NB4 (cell line): Measurements from ENCODE around the gene TEAD1.

ENCODE experiments used
- MYC ChIP-seq: IDR thresholded peaks from 2 replicates; pipeline ENCODE4 v1.6.1; 2011; ENCODE audit warnings: low read depth, low read length
- POLR2A ChIP-seq: IDR thresholded peaks from 2 replicates; pipeline ENCODE4 v1.6.1; 2011; ENCODE audit warnings: mild to moderate bottlenecking; ENCODE audit not compliant: insufficient read length; ENCODE audit errors: extremely low read depth
- TF ChIP-seq, protein P1 (sequence below): IDR thresholded peaks from one replicate; pipeline ENCODE4 v1.5.1; 2012; ENCODE audit warnings: low read depth, low read length

DNA sequence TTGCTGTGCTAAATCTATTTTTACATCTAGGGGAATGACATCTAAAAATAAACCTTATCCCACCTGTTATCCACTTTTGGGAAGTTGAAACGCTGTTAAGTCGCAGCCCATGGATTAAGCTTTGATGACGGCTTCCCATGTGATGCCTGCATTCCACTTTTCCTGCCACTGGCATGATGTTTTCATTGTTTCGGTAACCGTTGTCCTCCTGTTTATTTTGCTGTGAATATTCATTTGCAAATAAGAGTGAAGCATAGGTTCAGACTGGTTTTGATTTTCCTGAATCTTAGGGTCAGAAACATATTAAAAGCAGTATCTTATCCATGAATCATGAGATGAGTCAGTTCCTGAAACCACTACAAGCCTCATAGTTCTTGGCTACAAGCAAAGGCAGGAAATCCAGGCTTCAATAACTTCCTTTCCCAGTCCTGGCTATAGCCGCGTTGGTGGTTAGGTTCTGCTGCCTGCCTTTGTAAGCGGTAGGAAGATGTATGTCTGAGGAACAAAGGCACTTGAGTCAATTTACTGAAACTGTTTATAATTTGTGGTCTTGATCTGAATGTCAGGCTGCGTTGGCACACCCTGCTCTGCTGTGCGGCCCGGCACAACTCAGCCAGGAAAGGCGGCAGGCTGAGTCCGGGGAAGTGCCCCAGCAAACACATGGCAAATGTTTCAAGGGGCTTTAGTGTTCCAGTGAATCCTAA lies 19.4 kb downstream of the TEAD1 start:
- TF ChIP-seq, protein P1, sequence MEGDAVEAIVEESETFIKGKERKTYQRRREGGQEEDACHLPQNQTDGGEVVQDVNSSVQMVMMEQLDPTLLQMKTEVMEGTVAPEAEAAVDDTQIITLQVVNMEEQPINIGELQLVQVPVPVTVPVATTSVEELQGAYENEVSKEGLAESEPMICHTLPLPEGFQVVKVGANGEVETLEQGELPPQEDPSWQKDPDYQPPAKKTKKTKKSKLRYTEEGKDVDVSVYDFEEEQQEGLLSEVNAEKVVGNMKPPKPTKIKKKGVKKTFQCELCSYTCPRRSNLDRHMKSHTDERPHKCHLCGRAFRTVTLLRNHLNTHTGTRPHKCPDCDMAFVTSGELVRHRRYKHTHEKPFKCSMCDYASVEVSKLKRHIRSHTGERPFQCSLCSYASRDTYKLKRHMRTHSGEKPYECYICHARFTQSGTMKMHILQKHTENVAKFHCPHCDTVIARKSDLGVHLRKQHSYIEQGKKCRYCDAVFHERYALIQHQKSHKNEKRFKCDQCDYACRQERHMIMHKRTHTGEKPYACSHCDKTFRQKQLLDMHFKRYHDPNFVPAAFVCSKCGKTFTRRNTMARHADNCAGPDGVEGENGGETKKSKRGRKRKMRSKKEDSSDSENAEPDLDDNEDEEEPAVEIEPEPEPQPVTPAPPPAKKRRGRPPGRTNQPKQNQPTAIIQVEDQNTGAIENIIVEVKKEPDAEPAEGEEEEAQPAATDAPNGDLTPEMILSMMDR = no peak
- TF ChIP-seq MYC (no peak), POLR2A (no peak)
